Adipocyte (in vitro differentiated cells): ENCODE measurements around the gene TMEM225B.

ENCODE experiments used
- DNase-seq: peaks from one replicate; pipeline ENCODE4 v3.0.0-alpha.2; 2015; ENCODE audit warnings: low read depth
- H3K27me3 ChIP-seq: replicated peaks from 2 replicates; pipeline ENCODE4 v1.7.0; 2013; ENCODE audit warnings: mild to moderate bottlenecking, low read length, moderate library complexity; ENCODE audit not compliant: control insufficient read depth, insufficient read depth
- H3K36me3 ChIP-seq: 2 replicates; pipeline ENCODE4 v1.7.0; 2013; ENCODE audit warnings: low read length, mild to moderate bottlenecking, moderate library complexity; ENCODE audit not compliant: control insufficient read depth, insufficient read depth, severe bottlenecking
- H3K4me1 ChIP-seq: 2 replicates; pipeline ENCODE4 v1.7.0; 2013; ENCODE audit warnings: mild to moderate bottlenecking, low read length, moderate library complexity; ENCODE audit not compliant: control insufficient read depth, insufficient read depth
- H3K4me3 ChIP-seq: 2 replicates; pipeline ENCODE4 v1.7.0; 2013; ENCODE audit warnings: mild to moderate bottlenecking, low read length, moderate library complexity
- H3K9ac ChIP-seq: 2 replicates; pipeline ENCODE4 v1.7.0; 2013; ENCODE audit warnings: mild to moderate bottlenecking, low read length, moderate library complexity
- H3K9me3 ChIP-seq: 2 replicates; pipeline ENCODE4 v1.7.0; 2013; ENCODE audit warnings: mild to moderate bottlenecking, low read length, moderate library complexity; ENCODE audit not compliant: control insufficient read depth

The TMEM225B gene

GRCh38 chr7:99615989-99616358, 17.9 kb downstream of the TMEM225B start:
- Histone ChIP-seq H3K27me3 (no peaks in the 10 kb centered on the region), H3K4me3 (peak overlapping the region; percentile 88), H3K4me1 (peaks cover 16% of the 10 kb centered on the region), H3K36me3 (peaks cover 27% of the 10 kb centered on the region), H3K9ac (peak overlapping the region; percentile 97), H3K9me3 (no peaks in the 10 kb centered on the region)
- no peak for DNase-seq

GRCh38 chr7:99616359-99617191, 18.5 kb downstream of the TMEM225B start, which contains the start of gene ZSCAN25:
TSS of gene ZSCAN25 (plus strand) at chr7:99616946. CDS start at chr7:99619607, 2,661 bp downstream.
- H3K9me3 ChIP-seq: no peaks in the 10 kb centered on the region
- peaks cover 16% of the 10 kb centered on the region for H3K4me1 ChIP-seq
- no peaks in the 10 kb centered on the region for H3K27me3 ChIP-seq
- H3K36me3 ChIP-seq: peaks cover 33% of the 10 kb centered on the region
- H3K4me3 ChIP-seq: peak within 1 kb of the TSS; percentile 88
- H3K9ac ChIP-seq: peak within 1 kb of the TSS; percentile 97
- DNase-seq: peak; percentile 94

GRCh38 chr7:99617192-99617781, 19.2 kb downstream of the TMEM225B start:
- Histone ChIP-seq H3K4me1 (peaks cover 16% of the 10 kb centered on the region), H3K36me3 (peaks cover 35% of the 10 kb centered on the region), H3K27me3 (no peaks in the 10 kb centered on the region), H3K9ac (peak overlapping the region; percentile 97), H3K9me3 (no peaks in the 10 kb centered on the region), H3K4me3 (peak overlapping the region; percentile 88)
- DNase-seq: no peak

DNA sequence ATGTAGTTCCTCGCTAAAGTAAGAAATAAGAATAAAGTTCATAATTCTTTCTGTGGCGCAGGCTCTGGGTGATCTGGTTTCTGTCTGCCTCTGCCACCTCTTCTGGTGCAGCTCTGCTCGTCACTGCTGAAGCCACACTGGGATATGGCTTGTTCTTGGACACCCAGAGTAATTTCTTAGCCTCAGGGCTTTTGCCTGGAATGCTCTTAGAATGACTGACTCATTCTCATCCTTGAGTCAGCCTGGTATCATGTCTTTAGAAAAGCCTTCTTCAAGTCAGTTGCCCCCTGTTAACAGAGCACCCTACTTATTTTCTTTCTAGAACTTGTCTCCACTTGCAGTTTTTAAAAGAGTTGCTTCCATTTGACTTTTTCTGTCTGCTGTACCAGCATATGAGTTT, 20.7 kb downstream of the TMEM225B start:
- DNase-seq: peak; percentile 77
- no peak overlapping the region for H3K4me3 ChIP-seq
- no peak overlapping the region for H3K9ac ChIP-seq
- H3K36me3 ChIP-seq: peaks cover 49% of the 10 kb centered on the region
- no peaks in the 10 kb centered on the region for H3K27me3 ChIP-seq
- no peaks in the 10 kb centered on the region for H3K9me3 ChIP-seq
- peaks cover 16% of the 10 kb centered on the region for H3K4me1 ChIP-seq

GRCh38 chr7:99619571-99620130, 21.6 kb downstream of the TMEM225B start:
- DNase-seq: no peak
- Histone ChIP-seq H3K9ac (no peak overlapping the region), H3K9me3 (no peaks in the 10 kb centered on the region), H3K4me3 (no peak overlapping the region), H3K27me3 (no peaks in the 10 kb centered on the region), H3K4me1 (peaks cover 16% of the 10 kb centered on the region), H3K36me3 (peaks cover 58% of the 10 kb centered on the region)

DNA sequence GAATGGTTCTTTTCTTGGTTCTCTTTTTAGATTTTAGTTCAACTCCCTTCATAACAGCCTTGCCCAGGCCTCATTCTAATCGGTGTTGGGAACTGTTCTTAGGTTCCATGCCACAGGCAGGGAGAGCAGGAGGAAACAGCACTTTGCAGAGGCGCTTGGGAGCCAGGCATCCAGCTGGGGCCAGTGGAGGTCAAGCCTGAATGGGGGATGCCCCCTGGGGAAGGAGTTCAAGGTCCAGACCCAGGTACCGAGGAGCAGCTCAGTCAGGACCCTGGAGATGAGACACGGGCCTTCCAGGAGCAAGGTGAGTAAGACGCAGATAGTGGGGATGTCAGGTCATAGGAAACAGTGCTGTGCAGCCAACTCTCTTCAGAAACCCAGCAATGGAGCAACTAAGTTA, 23.2 kb downstream of the TMEM225B start:
- Histone ChIP-seq H3K4me1 (peaks cover 16% of the 10 kb centered on the region), H3K36me3 (peaks cover 75% of the 10 kb centered on the region), H3K4me3 (no peak overlapping the region), H3K9ac (no peak overlapping the region), H3K27me3 (no peaks in the 10 kb centered on the region), H3K9me3 (no peaks in the 10 kb centered on the region)
- DNase-seq: no peak

- Histone ChIP-seq H3K4me3 (no peak overlapping the region), H3K4me1 (peaks cover 14% of the 10 kb centered on the region), H3K9ac (no peak overlapping the region), H3K27me3 (no peaks in the 10 kb centered on the region), H3K36me3 (peaks cover 88% of the 10 kb centered on the region), H3K9me3 (no peaks in the 10 kb centered on the region)
- no peak for DNase-seq
Measured at GRCh38 chr7:99622596-99622995, 24.5 kb downstream of the TMEM225B start.

- DNase-seq: no peak
- Histone ChIP-seq H3K4me1 (peaks cover 8% of the 10 kb centered on the region), H3K9me3 (no peaks in the 10 kb centered on the region), H3K36me3 (peaks cover 94% of the 10 kb centered on the region), H3K4me3 (no peak overlapping the region), H3K9ac (no peak overlapping the region), H3K27me3 (no peaks in the 10 kb centered on the region)
Measured at GRCh38 chr7:99623091-99623693, 25.1 kb downstream of the TMEM225B start.

DNA sequence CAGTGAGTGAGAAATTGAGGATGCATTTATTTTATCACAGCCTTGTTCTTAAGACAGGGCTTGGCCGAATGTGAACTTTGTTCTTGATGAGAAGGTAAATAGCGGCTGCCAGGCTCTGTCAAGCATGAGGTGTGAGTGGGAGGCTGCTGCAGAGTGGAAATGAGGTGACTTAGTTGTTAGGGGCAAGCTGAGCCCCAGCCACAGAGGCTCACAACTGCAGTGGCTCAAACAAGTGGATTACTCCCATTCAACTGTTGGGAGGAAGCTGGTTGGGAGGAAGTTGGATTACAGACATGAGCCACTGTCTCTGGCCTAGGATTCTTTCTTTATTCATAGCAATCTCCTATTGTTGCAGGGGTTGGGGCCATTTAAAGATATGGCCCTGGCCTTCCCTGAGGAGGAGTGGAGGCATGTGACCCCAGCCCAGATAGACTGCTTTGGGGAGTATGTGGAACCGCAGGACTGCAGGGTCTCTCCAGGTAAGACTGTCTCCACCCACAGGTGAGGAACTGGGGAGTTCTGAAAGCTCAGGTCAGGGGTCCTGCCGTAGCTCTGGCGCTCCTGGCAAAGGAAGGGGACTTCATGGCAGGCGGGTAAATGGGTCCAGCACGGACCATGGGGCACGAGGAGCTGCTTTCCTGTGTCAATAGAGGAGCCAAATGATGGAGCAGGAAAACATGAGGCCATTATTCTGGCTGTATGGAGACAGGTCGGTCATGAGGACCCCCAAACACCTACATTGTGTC, 25.8 kb downstream of the TMEM225B start:
- no peaks in the 10 kb centered on the region for H3K27me3 ChIP-seq
- no peak overlapping the region for H3K4me3 ChIP-seq
- no peak for DNase-seq
- H3K9ac ChIP-seq: no peak overlapping the region
- no peaks in the 10 kb centered on the region for H3K9me3 ChIP-seq
- peaks cover 1% of the 10 kb centered on the region for H3K4me1 ChIP-seq
- peaks cover 95% of the 10 kb centered on the region for H3K36me3 ChIP-seq

DNA sequence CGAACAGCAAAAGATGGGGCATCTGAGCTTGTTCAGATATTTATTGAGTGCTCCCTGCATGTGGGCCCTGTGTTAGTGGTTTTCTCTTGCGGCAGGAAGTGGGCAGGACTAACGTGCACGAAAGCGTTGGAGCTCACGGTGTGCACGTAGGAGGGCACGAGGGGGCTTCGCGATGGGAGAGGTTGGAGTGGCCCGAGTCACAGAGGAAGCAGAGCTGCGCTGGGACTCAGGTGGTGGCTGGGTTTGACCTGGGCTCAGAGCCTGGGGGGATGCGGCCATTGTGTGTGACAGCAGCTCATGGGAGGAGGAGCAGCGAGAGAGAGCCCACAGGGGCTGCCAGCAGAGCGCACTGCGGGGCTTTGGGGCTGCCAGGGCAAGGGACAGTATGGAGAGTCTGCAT, 26.4 kb downstream of the TMEM225B start:
- no peak overlapping the region for H3K9ac ChIP-seq
- no peaks in the 10 kb centered on the region for H3K4me1 ChIP-seq
- no peak overlapping the region for H3K4me3 ChIP-seq
- peaks cover 95% of the 10 kb centered on the region for H3K36me3 ChIP-seq
- no peaks in the 10 kb centered on the region for H3K9me3 ChIP-seq
- no peaks in the 10 kb centered on the region for H3K27me3 ChIP-seq
- no peak for DNase-seq

GRCh38 chr7:99625321-99625720, 27.3 kb downstream of the TMEM225B start:
- no peak overlapping the region for H3K9ac ChIP-seq
- H3K9me3 ChIP-seq: no peaks in the 10 kb centered on the region
- H3K4me3 ChIP-seq: no peak overlapping the region
- no peak for DNase-seq
- H3K36me3 ChIP-seq: peaks cover 95% of the 10 kb centered on the region
- no peaks in the 10 kb centered on the region for H3K27me3 ChIP-seq
- no peaks in the 10 kb centered on the region for H3K4me1 ChIP-seq
